GM18502 (cell line): ENCODE measurements around the gene DHX34.
"Not testable (repeated sequence)": the region's sequence is repeated elsewhere in the genome, so short reads cannot be mapped to it uniquely, and the experiment has no call there.

ENCODE experiments used
- ATAC-seq: cut with Tn5 transposase; IDR thresholded peaks from one replicate; pipeline ENCODE4 v1.9.1; 2021; ENCODE audit warnings: mild to moderate bottlenecking; ENCODE audit not compliant: unreplicated experiment, poor library complexity

The DHX34 gene

GRCh38 chr19:47383890-47384289 is 34.8 kb downstream of the DHX34 start:
- not testable (repeated sequence) for ATAC-seq

DNA sequence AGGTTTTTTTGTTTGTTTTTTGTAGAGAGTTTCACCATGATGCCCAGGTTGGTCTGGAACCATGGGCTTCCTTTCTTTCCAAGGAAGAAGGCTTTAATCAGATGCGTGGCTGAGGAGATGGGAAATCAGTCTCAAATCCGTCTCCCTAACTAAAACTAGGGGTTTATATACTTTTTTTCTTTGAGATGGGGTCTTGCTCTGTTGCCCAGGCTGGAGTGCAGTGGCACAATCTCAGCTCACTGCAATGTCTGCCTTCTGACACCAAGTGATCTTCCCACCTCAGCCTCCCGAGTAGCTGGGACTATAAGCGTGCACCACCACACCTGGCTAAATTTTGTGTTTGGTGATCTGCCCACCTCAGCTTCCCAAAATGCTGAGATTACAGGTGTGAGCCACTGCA is 35.4 kb downstream of the DHX34 start:
- not testable (repeated sequence) for ATAC-seq

DNA sequence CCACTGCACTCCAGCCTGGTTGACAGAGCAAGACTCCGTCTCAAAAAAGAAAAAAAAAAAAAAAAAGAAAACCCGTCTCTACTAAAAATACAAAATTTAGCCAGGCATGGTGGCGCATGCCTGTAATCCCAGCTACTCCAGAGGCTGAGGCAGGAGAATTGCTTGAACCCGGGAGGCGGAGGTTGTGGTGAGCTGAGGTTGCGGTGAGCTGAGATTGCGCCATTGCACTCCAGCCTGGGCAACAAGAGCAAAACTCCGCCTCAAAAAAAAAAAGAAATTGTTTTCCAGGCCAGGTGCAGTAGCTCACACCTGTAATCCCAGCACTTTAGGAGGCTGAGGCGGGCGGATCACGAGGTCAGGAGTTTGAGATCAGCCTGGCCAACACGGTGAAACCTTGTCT is 37.5 kb downstream of the DHX34 start:
- ATAC-seq = not testable (repeated sequence)

GRCh38 chr19:47387623-47388022 is 38.5 kb downstream of the DHX34 start:
- ATAC-seq = not testable (repeated sequence)

DNA sequence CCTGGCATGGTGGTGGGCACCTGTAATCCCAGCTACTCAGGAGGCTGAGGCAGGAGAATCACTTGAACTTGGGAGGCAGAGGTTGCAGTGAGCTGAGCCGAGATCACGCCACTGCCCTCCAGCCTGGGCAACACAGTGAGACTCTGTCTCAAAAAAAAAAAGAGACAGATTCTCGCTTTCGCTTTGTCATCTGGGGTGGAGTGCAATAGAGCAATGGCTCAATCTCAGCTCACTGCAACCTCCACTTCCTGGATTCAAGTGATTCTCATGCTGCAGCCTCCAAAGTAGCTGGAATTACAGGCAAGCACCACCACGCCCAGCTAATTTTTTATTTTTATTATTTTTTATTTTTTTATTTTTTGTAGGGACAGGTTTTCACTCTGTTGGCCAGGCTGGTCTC is 39.6 kb downstream of the DHX34 start:
- not testable (repeated sequence) for ATAC-seq

- no peak for ATAC-seq
Observed at GRCh38 chr19:47389150-47389556, 40.0 kb downstream of the DHX34 start.

DNA sequence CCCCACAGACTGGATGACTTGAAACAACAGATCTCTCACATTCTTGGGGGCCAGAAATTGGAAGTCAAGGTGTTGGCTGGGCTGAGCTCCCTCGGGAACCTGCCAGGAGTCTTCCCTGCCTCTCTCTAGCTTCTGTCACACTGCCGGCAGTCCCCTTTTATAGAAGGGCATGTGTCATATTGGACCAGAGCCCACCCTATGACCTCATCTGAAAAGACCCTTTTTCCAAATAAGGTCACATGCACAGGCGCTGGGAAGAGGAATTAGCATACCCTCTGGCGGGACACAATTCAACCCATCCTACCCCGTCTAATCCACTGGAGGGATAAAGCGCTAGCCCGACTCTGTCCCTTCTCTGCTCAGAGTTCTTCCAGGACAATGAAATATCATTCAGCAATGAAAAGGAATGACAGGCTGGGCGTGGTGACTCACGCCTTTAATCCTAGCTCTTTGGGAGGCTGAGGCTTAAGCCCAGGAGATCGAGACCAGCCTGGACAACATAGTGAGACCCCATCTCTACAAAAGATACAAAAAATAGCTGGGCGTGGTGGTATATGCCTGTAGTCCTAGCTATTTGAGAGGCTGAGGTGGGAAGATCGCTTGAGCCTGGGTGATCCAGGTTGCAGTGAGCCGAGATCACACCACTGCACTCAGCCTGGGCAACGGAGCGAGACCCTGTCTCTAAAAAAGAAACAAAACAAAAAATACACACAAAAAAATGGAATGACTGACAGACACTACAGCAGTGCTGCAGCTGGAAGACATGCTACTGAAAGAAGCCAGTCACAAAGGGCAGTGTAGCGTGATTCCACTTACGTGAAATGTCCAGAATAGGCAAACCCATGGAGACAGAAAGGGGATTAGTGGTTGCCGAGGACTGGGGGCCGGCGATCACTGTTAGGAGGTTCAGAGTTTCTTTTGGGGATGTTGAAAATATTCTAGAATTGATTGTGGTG is 41.7 kb downstream of the DHX34 start:
- no peak for ATAC-seq

- no peak for ATAC-seq
Observed at GRCh38 chr19:47391510-47392223, 42.6 kb downstream of the DHX34 start.

DNA sequence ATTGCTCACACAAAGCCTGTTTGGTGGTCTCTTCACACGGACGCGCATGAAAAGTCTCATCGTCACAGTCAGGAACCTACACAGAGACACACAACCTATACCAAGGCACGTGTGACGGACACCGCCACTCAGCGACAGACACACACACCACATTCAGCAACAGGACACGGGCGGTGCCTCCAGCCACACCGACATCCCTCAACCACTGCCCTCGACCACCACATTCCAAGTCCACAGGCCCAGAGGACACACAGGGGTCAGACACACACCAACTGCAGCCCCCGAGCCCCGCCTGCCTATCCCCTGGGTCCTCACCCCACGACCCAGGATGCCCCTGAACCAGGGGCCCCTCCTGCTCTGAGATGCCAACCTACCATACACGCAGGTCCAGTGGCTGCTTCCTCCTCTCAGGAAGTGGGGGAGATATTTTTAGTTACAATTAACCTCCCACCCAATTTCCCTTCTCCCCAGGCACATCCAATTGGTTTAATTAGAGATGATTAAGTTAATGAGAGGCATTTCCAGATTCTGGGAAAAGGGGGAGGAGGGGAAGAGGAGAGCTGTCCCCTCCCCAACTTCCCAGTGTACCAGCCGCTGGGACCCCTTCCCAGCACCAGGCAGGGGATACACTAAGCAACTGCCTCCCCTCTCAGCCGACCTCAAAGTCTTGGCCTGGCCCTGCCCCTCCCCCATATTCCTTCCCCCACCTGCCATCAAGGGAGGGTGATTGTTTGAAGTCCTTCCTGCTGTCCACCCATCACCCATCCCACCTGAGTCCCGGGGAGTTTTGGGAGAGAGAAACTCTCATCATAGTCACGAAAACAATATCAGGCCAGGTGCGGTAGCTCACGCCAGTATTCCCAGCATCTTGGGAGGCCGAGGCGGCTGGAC is 49.8 kb downstream of the DHX34 start:
- no peak for ATAC-seq

DNA sequence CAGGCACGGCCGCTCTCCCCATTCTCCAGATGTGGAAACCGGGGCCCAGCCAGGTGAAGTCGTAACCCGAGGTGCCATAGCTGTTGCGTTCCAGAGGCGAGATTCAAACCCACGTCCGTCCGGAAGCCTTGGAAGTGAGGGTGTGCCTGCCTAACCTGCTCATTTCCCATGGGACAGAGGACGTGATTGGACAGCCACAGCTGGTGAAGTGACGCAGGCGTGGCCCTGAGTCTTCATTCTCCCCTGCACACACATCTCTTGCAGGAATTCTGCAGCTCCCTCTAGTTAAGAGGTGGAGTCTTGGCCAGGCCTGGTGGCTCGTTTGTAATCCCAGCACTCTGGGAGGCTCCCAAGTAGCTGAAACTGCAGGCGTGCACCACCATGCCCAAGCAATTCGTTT is 53.4 kb downstream of the DHX34 start:
- no peak for ATAC-seq

- no peak for ATAC-seq
Observed at GRCh38 chr19:47404334-47405196, 55.5 kb downstream of the DHX34 start.

- no peak for ATAC-seq
Observed at GRCh38 chr19:47405197-47405550, 56.1 kb downstream of the DHX34 start.

DNA sequence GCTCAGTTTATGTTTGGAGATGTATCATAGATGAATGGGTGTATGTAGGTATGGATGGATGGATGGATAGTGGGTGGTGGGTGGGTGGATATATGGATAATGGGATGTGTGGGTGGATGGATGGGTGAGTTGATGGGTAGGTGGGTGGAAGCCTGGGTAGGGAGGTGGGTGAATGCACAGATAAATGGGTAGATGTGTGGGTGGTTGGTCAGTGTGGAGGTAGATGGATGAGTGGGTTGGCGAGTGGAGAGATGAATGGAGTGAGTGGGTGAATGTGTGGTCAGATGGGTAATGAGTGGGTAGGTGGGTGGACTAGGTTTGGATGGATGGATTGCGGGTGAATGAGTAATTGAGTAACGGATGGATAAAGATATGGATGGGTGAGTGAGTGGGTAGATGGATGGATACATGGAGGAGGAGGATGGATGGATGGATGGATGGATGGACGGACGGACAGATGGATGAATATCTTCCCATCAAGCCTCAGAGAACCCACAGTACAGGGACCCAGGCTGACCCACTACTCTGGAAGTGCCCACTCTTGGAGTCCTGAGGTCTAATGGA is 56.8 kb downstream of the DHX34 start:
- ATAC-seq = no peak

- no peak for ATAC-seq
Observed at GRCh38 chr19:47406711-47407416, 57.7 kb downstream of the DHX34 start.

- no peak for ATAC-seq
Observed at GRCh38 chr19:47407417-47407774, 58.3 kb downstream of the DHX34 start.

DNA sequence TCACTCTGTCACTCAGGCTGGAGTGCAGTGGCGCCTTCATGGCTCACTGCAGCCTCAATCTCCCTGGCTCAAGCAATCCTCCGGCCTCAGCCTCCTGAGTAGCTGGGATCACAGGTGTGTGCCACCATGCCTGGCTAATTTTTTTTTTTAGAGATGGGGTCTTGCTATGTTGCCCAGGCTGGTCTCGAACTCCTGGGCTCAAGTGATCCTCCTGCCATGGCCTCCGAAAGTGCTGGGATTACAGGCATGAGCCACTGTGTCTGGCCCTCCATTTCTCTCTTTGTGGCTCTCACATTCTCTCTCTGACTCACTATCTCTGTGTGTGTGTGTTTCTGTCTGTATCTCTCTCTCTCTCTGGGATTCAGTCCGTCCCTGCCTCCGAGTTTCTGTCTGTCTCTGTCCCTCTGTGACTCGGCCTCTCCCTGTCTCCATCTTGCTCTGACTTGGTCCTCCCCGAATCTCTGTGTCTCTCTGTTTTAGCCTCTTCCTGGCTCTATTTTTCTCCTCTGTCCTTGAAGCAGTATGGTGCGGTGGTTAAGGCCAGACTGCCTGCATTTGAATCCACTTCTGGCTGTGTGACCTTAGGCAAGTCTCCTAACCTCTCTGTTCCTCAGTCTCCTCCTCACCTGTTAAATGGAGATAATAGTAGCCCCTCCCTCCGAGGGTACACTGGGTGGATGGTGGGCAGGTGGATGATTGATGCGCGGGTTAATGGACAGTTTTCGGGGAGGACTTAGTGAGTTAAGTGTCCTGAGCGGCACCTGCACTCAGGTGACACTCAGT is 59.2 kb downstream of the DHX34 start:
- ATAC-seq = no peak

- ATAC-seq = no peak
Observed at GRCh38 chr19:47411101-47411500, 62.0 kb downstream of the DHX34 start.

DNA sequence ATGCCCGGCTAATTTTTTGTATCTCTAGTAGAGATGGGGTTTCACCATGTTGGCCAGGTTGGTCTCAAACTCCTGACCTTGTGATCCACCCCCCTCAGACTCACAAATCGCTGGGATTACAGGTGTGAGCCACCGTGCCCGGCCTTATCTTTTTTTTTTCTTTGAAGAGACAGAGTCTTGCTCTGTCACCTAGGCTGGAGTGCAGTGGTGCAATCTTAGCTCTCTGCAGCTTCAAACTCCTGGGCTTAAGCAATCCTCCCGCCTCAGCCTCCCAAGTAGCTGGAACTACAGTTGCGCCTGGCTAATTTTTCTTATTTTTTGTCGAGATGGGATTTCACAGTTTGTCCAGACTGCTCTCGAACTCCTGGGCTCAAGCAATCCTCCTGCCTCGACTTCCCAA is 62.6 kb downstream of the DHX34 start:
- not testable (repeated sequence) for ATAC-seq
